ENCODE data around the gene C10orf71. TPM values are rescaled to one million over a fixed set of nuclear protein-coding genes. Genes with fewer than 3 reads are reported as not detected.

The C10orf71 gene
- total RNA-seq, 1 donor from 2014 or later: not detected

DNA sequence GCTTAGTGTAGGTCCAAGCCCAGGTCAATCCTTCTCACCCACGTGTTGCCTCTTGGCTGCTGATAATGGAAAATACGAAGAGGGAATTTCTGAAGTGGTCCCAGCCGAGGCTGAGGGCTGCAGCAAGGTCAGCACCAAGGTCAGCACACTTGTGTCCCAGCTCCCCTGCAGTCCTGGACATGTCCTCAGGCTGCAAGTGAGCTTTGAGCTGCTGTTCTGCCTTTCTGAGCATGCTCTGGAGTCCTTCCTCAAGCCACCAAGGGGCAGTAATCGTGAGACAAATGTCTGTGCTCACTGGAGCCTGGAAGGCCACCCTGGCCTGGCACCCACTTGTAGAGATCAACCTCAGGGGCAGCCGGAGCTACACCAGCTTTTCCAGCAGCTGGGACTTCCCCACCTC lies 68.6 kb downstream of the C10orf71 start:
- DNase-seq (no peak), ATAC-seq (no peak)
- TF ChIP-seq, protein P1, sequence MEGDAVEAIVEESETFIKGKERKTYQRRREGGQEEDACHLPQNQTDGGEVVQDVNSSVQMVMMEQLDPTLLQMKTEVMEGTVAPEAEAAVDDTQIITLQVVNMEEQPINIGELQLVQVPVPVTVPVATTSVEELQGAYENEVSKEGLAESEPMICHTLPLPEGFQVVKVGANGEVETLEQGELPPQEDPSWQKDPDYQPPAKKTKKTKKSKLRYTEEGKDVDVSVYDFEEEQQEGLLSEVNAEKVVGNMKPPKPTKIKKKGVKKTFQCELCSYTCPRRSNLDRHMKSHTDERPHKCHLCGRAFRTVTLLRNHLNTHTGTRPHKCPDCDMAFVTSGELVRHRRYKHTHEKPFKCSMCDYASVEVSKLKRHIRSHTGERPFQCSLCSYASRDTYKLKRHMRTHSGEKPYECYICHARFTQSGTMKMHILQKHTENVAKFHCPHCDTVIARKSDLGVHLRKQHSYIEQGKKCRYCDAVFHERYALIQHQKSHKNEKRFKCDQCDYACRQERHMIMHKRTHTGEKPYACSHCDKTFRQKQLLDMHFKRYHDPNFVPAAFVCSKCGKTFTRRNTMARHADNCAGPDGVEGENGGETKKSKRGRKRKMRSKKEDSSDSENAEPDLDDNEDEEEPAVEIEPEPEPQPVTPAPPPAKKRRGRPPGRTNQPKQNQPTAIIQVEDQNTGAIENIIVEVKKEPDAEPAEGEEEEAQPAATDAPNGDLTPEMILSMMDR (IDR thresholded peaks at IDR 0.05): no peak
- Histone ChIP-seq H3K4me1 (peaks cover 3% of the 10 kb centered on the region), H3K36me3 (no peaks in the 10 kb centered on the region), H3K9me3 (no peaks in the 10 kb centered on the region), H3K27me3 (ENCODE audit: low read depth) (no peaks in the 10 kb centered on the region), H3K4me3 (no peak overlapping the region), H3K27ac (no peak overlapping the region)
- intact Hi-C loops (cut with DNase I): no loop called here

DNA sequence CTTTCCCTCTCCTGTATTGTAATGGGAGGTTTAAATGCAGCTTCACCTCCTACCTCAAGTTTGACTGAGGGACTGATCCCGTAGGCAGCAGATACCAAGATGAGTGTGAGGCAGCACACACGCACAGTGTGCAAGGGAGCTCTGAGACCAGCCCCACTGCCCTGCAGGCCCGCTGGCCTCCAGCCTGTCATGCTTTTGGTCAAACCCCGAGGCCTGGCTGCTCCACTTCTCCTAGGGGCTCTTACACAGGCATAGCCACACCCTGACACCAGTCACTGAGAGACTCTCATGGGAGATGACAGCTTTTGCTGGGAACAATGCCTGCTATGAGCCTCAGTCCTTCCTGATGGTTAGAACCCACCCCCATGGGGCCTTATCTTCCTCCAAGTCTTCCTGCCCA lies 69.3 kb downstream of the C10orf71 start:
- Histone ChIP-seq H3K27me3 (ENCODE audit: low read depth) (no peaks in the 10 kb centered on the region), H3K9me3 (no peaks in the 10 kb centered on the region), H3K4me3 (no peak overlapping the region), H3K27ac (no peak overlapping the region), H3K4me1 (no peaks in the 10 kb centered on the region), H3K36me3 (no peaks in the 10 kb centered on the region)
- TF ChIP-seq, protein P1 (IDR thresholded peaks at IDR 0.05): no peak
- ATAC-seq: no peak
- intact Hi-C loops (cut with DNase I): no loop called here
- no peak for DNase-seq

DNA sequence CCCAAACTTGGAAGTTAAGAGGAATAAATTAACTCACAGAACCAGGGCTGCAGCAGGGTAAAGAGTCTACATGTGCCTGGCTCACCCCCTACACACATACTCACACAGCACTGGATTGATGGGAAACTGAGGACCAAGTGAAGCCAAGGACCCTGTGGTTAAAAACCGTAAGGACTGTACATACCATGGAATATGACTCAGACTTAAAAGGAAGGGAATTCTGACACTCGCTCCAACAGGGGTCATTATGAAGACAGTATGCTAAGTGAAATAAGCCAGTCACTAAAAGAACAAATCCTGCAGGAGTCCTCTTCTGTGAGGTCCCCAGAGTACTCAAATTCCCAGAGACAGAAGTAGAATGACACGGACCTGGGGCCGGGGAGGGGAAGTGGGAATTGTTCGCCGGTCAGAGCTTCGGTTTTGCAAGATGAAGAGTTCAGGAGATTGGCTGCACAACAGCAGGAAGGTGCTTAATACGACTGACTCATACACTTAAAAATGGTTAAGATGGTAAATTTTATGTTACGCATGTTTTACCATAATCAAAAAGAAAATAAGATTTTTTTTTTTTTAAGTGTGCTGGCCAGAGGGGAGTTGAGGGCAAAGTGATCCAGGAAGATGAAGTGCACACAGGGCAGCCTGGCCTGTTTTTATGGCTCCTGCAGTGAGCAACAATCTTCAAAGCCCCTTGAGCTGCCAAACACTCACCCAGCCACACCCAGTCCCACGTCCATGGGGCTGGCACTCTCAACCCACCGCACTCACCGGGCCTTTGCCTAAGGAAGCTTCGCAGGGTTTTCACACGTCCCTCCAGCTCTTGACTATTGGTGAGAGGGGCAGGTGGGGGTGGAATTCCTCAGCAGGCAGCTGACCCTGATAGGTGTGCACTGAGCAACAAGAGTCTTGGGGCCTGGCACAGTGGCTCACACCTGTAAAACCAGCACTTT lies 70.5 kb downstream of the C10orf71 start:
- Histone ChIP-seq H3K36me3 (no peaks in the 10 kb centered on the region), H3K4me3 (no peak overlapping the region), H3K4me1 (no peaks in the 10 kb centered on the region), H3K27me3 (ENCODE audit: low read depth) (no peaks in the 10 kb centered on the region), H3K27ac (no peak overlapping the region), H3K9me3 (no peaks in the 10 kb centered on the region)
- intact Hi-C loops (cut with DNase I): no loop called here
- peak; percentile 85 to 92 for ATAC-seq
- DNase-seq: peak; percentile 80
- TF ChIP-seq, protein P1 (IDR thresholded peaks at IDR 0.05): no peak

DNA sequence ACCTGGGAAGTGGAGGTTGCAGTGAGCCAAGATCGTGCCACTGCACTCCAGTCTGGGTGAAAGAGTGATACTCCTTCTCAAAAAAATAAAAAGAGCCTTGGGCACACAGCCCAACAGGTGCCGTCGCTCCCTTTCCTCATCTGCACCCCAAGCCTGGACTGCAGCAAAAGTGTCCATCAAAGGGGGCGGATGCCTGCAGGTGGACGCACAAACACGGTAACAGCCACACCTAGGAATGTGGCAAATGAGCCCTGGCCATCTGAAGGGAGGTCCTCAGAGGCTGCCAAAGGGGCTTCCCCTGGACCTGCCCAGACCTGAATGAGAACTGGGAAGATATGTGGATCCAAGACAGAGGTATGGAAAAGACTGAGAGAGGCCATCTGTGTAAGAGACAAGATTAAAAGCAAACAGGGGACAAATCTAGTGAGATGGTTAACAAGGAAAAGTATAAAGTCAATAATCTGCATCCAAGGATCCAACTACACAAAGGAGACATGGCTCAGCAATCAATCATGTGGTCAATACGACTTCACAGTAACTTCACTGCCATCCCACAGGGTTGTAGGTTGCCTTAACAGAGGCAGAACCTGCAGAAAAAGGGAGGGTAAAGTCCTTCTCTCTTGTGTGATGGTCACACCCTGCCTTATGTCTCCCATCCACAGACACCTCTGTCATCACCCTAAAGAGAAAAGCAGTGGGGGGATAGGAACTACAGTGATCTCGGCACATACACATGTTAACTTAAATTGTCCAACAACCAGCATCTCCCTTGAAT lies 71.5 kb downstream of the C10orf71 start:
- no peaks in the 10 kb centered on the region for H3K9me3 ChIP-seq
- TF ChIP-seq, protein P1 (IDR thresholded peaks at IDR 0.05): no peak
- no peaks in the 10 kb centered on the region for H3K4me1 ChIP-seq
- H3K27me3 ChIP-seq (ENCODE audit: low read depth): no peaks in the 10 kb centered on the region
- H3K4me3 ChIP-seq: no peak overlapping the region
- ATAC-seq (no peak), DNase-seq (no peak)
- no peaks in the 10 kb centered on the region for H3K36me3 ChIP-seq
- H3K27ac ChIP-seq: no peak overlapping the region
- intact Hi-C loops (cut with DNase I): no loop called here

DNA sequence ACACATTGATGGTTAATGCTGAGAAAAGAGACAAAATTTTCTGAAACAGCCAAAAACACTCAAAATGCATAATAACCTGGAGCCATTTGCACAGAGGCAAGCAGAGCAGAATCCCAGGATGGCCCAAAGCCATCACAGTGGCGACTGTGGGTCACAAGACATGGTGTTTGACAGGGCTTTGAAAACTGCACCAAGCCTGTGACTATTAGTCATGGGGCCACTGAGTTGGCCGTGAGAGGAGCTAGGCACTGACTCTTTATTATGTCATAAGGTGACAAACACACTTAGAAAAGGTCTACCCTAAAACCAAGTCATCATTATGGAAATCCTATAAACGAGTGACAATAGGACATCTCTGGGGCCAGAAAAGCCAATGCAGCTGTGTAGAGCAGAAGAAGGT lies 73.0 kb downstream of the C10orf71 start:
- Histone ChIP-seq H3K27ac (no peak overlapping the region), H3K4me1 (no peaks in the 10 kb centered on the region), H3K9me3 (no peaks in the 10 kb centered on the region), H3K4me3 (no peak overlapping the region), H3K27me3 (ENCODE audit: low read depth) (no peaks in the 10 kb centered on the region), H3K36me3 (no peaks in the 10 kb centered on the region)
- intact Hi-C loops (cut with DNase I): no loop called here
- no peak for DNase-seq
- no peak for ATAC-seq
- TF ChIP-seq, protein P1 (IDR thresholded peaks at IDR 0.05): no peak
